HL-60 (cell line): ENCODE data around the gene MTCH1.

Source experiments
- TF ChIP-seq, protein P1 (sequence below): IDR thresholded peaks from one replicate; pipeline ENCODE4 v1.5.1; 2011; ENCODE audit warnings: low read length, control low read depth, inconsistent platforms; ENCODE audit not compliant: insufficient read depth
- TF ChIP-seq, protein P2 (sequence below): IDR thresholded peaks from 2 replicates; pipeline ENCODE4 v1.6.1; 2012; ENCODE audit warnings: low read depth; ENCODE audit not compliant: insufficient replicate concordance

DNA sequence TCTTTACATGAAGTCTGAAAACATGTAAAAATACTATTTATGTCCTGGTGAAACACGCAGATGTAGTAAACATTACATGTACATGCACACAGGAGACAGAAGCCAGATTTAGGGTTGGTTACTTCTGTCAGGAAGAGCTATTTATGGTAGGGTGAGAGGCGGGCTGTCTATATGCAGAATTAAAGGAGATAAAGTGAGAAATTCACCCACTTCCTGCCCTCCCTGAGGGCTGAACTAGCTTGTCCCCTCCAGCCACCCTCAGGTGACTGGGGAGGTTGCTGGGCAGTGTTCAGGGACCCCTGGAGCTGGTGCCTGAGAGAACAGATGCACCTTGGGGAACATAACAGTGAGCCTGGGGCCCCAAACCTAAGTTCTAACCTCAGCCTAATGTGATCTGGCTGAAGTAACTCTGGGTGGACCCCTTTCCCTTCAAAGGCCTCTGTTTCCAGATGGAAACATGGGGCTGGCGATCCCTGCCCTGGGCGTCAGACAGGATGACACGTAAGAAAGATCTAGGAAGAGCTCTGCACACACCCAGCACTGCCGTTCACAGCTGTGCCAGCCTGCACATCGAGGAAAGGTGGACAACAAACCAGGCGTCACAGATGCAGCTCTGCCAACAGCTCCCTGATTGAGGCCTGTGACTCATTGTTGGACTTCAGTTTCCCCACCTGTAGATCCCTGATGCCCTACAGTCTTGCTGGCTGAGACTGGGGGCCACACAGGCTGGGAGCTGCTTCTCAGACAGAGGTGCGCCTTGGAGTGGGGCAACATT, 30.1 kb downstream of the MTCH1 start:
- TF ChIP-seq, protein P1, sequence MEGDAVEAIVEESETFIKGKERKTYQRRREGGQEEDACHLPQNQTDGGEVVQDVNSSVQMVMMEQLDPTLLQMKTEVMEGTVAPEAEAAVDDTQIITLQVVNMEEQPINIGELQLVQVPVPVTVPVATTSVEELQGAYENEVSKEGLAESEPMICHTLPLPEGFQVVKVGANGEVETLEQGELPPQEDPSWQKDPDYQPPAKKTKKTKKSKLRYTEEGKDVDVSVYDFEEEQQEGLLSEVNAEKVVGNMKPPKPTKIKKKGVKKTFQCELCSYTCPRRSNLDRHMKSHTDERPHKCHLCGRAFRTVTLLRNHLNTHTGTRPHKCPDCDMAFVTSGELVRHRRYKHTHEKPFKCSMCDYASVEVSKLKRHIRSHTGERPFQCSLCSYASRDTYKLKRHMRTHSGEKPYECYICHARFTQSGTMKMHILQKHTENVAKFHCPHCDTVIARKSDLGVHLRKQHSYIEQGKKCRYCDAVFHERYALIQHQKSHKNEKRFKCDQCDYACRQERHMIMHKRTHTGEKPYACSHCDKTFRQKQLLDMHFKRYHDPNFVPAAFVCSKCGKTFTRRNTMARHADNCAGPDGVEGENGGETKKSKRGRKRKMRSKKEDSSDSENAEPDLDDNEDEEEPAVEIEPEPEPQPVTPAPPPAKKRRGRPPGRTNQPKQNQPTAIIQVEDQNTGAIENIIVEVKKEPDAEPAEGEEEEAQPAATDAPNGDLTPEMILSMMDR: no peak
- TF ChIP-seq, protein P2, sequence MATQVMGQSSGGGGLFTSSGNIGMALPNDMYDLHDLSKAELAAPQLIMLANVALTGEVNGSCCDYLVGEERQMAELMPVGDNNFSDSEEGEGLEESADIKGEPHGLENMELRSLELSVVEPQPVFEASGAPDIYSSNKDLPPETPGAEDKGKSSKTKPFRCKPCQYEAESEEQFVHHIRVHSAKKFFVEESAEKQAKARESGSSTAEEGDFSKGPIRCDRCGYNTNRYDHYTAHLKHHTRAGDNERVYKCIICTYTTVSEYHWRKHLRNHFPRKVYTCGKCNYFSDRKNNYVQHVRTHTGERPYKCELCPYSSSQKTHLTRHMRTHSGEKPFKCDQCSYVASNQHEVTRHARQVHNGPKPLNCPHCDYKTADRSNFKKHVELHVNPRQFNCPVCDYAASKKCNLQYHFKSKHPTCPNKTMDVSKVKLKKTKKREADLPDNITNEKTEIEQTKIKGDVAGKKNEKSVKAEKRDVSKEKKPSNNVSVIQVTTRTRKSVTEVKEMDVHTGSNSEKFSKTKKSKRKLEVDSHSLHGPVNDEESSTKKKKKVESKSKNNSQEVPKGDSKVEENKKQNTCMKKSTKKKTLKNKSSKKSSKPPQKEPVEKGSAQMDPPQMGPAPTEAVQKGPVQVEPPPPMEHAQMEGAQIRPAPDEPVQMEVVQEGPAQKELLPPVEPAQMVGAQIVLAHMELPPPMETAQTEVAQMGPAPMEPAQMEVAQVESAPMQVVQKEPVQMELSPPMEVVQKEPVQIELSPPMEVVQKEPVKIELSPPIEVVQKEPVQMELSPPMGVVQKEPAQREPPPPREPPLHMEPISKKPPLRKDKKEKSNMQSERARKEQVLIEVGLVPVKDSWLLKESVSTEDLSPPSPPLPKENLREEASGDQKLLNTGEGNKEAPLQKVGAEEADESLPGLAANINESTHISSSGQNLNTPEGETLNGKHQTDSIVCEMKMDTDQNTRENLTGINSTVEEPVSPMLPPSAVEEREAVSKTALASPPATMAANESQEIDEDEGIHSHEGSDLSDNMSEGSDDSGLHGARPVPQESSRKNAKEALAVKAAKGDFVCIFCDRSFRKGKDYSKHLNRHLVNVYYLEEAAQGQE: no peak
